ENCODE data around the gene POLR3E. TPM values are rescaled to one million over a fixed set of nuclear protein-coding genes. Genes with fewer than 3 reads are reported as not detected.

POLR3E gene
- total RNA-seq, 1 experiment from 2014 or later: 103 TPM

GRCh38 chr16:22316411-22316811 lies 19.2 kb downstream of the POLR3E start:
- Mint-ChIP-seq H3K4me1 (peaks cover 0 to 6% of the 10 kb centered on the region in 2 experiments; a peak in 2 of 4 replicates), H3K36me3 (ENCODE audit: insufficient read depth in 1 of 3, low read depth in 3 of 3) (peaks cover 36 to 83% (median 68%) of the 10 kb centered on the region in 3 experiments), H3K27me3 (ENCODE audit: low read depth) (no peaks in the 10 kb centered on the region), H3K27ac (peak overlapping the region in 1 of 3 experiments; percentile 84; a peak in 1 of 7 replicates), H3K9me3 (no peaks in the 10 kb centered on the region; a peak in 1 of 5 replicates), H3K4me3 (no peak overlapping the region)
- no peak overlapping the region for H3K23ac ChIP-seq (ENCODE audit: insufficient read length, low read depth, low read length)
- H2AK5ac ChIP-seq (ENCODE audit: insufficient read length, low read length): no peak overlapping the region
- no peak overlapping the region for H3K27ac ChIP-seq (ENCODE audit: insufficient read length, low read depth, low read length)
- no peak overlapping the region for H2BK12ac ChIP-seq (ENCODE audit: insufficient read length, low read depth, low read length)
- no peak overlapping the region for H2BK15ac ChIP-seq (ENCODE audit: low read depth, low read length)
- H2AFZ ChIP-seq (ENCODE audit: low read length): no peak overlapping the region
- no peak overlapping the region for H4K5ac ChIP-seq (ENCODE audit: insufficient read length, low read depth, low read length)
- H4K91ac ChIP-seq (ENCODE audit: insufficient read length, low read depth, low read length): no peak overlapping the region
- H3K4me2 ChIP-seq (ENCODE audit: insufficient read depth, insufficient read length, low read length): no peak overlapping the region
- no CpG with 5 or more reads among the region's 9 CpGs for WGBS (ENCODE audit: extremely low coverage, insufficient read length, low lambda C conversion rate)
- no peak for TF ChIP-seq CTCF (conservative IDR thresholded peaks at IDR 0.05)
- no peaks in the 10 kb centered on the region for H4K20me1 ChIP-seq (ENCODE audit: control insufficient read depth, insufficient read depth, insufficient read length)
- H3K9me3 ChIP-seq (ENCODE audit: control insufficient read depth, low read depth, low read length): no peaks in the 10 kb centered on the region
- H3K4me1 ChIP-seq (ENCODE audit: insufficient read depth, low read length): no peaks in the 10 kb centered on the region
- no peaks in the 10 kb centered on the region for H3K79me2 ChIP-seq (ENCODE audit: insufficient read depth, low read length)
- H3K23me2 ChIP-seq (ENCODE audit: insufficient read length, low read depth, low read length, poor library complexity, severe bottlenecking): no peaks in the 10 kb centered on the region
- H3K18ac ChIP-seq (ENCODE audit: insufficient read length, low read depth, low read length): no peak overlapping the region
- no peak overlapping the region for H2BK120ac ChIP-seq (ENCODE audit: low read depth, low read length, poor library complexity, severe bottlenecking)
- no peak overlapping the region for H3T11ph ChIP-seq (ENCODE audit: low read length)
- H3K27me3 ChIP-seq (ENCODE audit: insufficient read depth, low read length): no peaks in the 10 kb centered on the region
- H3K14ac ChIP-seq (ENCODE audit: insufficient read depth, low read length): no peak overlapping the region
- no peak overlapping the region for H3K9ac ChIP-seq (ENCODE audit: extremely low read depth, insufficient read length, low read length)
- no peak overlapping the region for H4K8ac ChIP-seq (replicated peaks; ENCODE audit: insufficient read length, low read depth, low read length)
- H2BK20ac ChIP-seq (ENCODE audit: low read depth, low read length, poor library complexity, severe bottlenecking): no peak overlapping the region
- no peak overlapping the region for H3K56ac ChIP-seq (ENCODE audit: insufficient read length, low read depth, low read length)
- no peak for DNase-seq
- H3K4ac ChIP-seq (ENCODE audit: low read depth, low read length): no peak overlapping the region
- no peak overlapping the region for H2BK5ac ChIP-seq (ENCODE audit: insufficient read length, low read length)
- no peaks in the 10 kb centered on the region for H3K79me1 ChIP-seq (ENCODE audit: insufficient read depth, low read depth, low read length, poor library complexity, severe bottlenecking)
